SK-N-SH (cell line): ENCODE data around the gene ARHGAP45. TPM values are rescaled to one million over a fixed set of nuclear protein-coding genes. Genes with fewer than 3 reads are reported as not detected.

Experiments used
- CTCF ChIA-PET: fragments of 300-600, 350-600 bp; formaldehyde crosslinking; extraction: SDS; loops from one replicate; lab custom pipeline; 2021; lab: Yijun Ruan, JAX
- POLR2A ChIA-PET: fragments of 350-600 bp; sonication (Branson Sonifier 250); formaldehyde crosslinking; extraction: SDS; loops from one replicate; lab custom pipeline; 2020; ENCODE audit warnings: antibody characterized with exemption, inconsistent platforms; lab: Yijun Ruan, JAX
- DNase-seq: peaks from one replicate; pipeline ENCODE4 v3.0.0; 2012
- H2AFZ ChIP-seq: fragments of 200-600 bp; sonication (generic); 2 replicates; pipeline ENCODE4 v1.8.1; 2016; ENCODE audit warnings: antibody characterized with exemption, mild to moderate bottlenecking, low read depth
- H3F3A ChIP-seq: fragments of 200-600 bp; sonication (generic); replicated peaks from 2 replicates; pipeline ENCODE3; 2016; ENCODE audit warnings: antibody characterized with exemption, mild to moderate bottlenecking; ENCODE audit not compliant: insufficient read depth
- H3K27ac ChIP-seq, 2 experiments: fragments of 200-500 bp in 1 of 2; fragments of 200-600 bp in 1 of 2; sonication (Bioruptor generic) in 1 of 2; sonication (generic), shearing (Covaris generic) in 1 of 2; 2 replicates each; pipeline versions ENCODE4 v1.5.1 to v1.6.1; 2014 to 2016; ENCODE audit warnings: low read depth in 2 of 2, inconsistent platforms in 1 of 2, low read length in 1 of 2, mild to moderate bottlenecking in 1 of 2, mixed read lengths in 1 of 2
- H3K27me3 ChIP-seq: fragments of 200-600 bp; sonication (generic), shearing (Covaris generic); 2 replicates; pipeline ENCODE4 v1.6.1; 2016; ENCODE audit warnings: mixed run types; ENCODE audit not compliant: insufficient read depth
- H3K36me3 ChIP-seq, 2 experiments: fragments of 200-500 bp in 1 of 2; fragments of 200-600 bp in 1 of 2; sonication (Bioruptor generic) in 1 of 2; sonication (generic) in 1 of 2; replicated peaks in 1 of 2; 2 replicates each; pipeline versions ENCODE3 to v1.5.1; 2014 to 2016; ENCODE audit warnings: low read length in 1 of 2, mild to moderate bottlenecking in 1 of 2; ENCODE audit not compliant: insufficient read depth in 2 of 2, control insufficient read depth in 1 of 2
- H3K4me1 ChIP-seq, 2 experiments: fragments of 200-500 bp in 1 of 2; fragments of 200-600 bp in 1 of 2; sonication (Bioruptor generic) in 1 of 2; sonication (generic), shearing (Covaris generic) in 1 of 2; 2 replicates each; pipeline versions ENCODE4 v1.5.1 to v1.6.1; 2014 to 2016; ENCODE audit warnings: low read depth in 1 of 2, low read length in 1 of 2, mixed run types in 1 of 2; ENCODE audit not compliant: insufficient read depth in 2 of 2, control insufficient read depth in 1 of 2
- H3K4me2 ChIP-seq: fragments of 200-600 bp; sonication (generic), shearing (Covaris generic); 2 replicates; pipeline ENCODE4 v1.6.1; 2017; ENCODE audit warnings: mixed run types
- H3K4me3 ChIP-seq, 2 experiments: fragments of 200-500 bp in 1 of 2; fragments of 200-600 bp in 1 of 2; sonication (Bioruptor generic) in 1 of 2; sonication (generic), shearing (Covaris generic) in 1 of 2; 2 replicates each; pipeline versions ENCODE4 v1.5.1 to v1.8.1; 2014 to 2016; ENCODE audit warnings: low read depth in 2 of 2, inconsistent platforms in 1 of 2, low read length in 1 of 2, mild to moderate bottlenecking in 1 of 2, mixed read lengths in 1 of 2, moderate library complexity in 1 of 2
- H3K79me2 ChIP-seq: fragments of 200-600 bp; sonication (generic); 2 replicates; pipeline ENCODE4 v1.8.1; 2017; ENCODE audit warnings: mild to moderate bottlenecking; ENCODE audit not compliant: insufficient read depth
- H3K9ac ChIP-seq: fragments of 200-600 bp; sonication (generic); 2 replicates; pipeline ENCODE4 v1.6.1; 2017; ENCODE audit warnings: mixed run types
- H3K9me2 ChIP-seq: fragments of 200-600 bp; sonication (generic); 2 replicates; pipeline ENCODE4 v1.6.1; 2017; ENCODE audit warnings: mixed run types
- H3K9me3 ChIP-seq: fragments of 200-600 bp; sonication (generic); 2 replicates; pipeline ENCODE4 v1.6.1; 2017; ENCODE audit warnings: mixed run types, mild to moderate bottlenecking, moderate library complexity
- H4K20me1 ChIP-seq: fragments of 200-600 bp; sonication (generic); 2 replicates; pipeline ENCODE4 v1.6.1; 2017; ENCODE audit warnings: mild to moderate bottlenecking, mixed run types; ENCODE audit not compliant: insufficient read depth
- CHD2 ChIP-seq: fragments of 150-350 bp; IDR thresholded peaks from 2 replicates; pipeline ENCODE4 v1.6.1; 2018; ENCODE audit warnings: low read length; ENCODE audit not compliant: partially characterized antibody
- ELF1 ChIP-seq: IDR thresholded peaks from 2 replicates; pipeline ENCODE4 v1.4.0; 2012
- GABPA ChIP-seq: IDR thresholded peaks from 2 replicates; pipeline ENCODE4 v1.4.0; 2012; ENCODE audit warnings: low read depth, mild to moderate bottlenecking
- GATA2 ChIP-seq: sonication (generic); formaldehyde crosslinking; IDR thresholded peaks from 2 replicates; pipeline ENCODE4 v1.5.0; 2020; ENCODE audit warnings: mild to moderate bottlenecking, missing genetic modification reagents
- MEF2A ChIP-seq: IDR thresholded peaks from 2 replicates; pipeline ENCODE4 v1.4.0; 2012; ENCODE audit warnings: low read depth, borderline replicate concordance
- NRF1 ChIP-seq: IDR thresholded peaks from 2 replicates; pipeline ENCODE4 v1.6.1; 2012; ENCODE audit warnings: low read depth, mild to moderate bottlenecking, low read length
- RAD21 ChIP-seq: IDR thresholded peaks from 2 replicates; pipeline ENCODE4 v1.6.1; 2012; ENCODE audit warnings: mild to moderate bottlenecking, low read length
- RCOR1 ChIP-seq: fragments of 150-350 bp; IDR thresholded peaks from 2 replicates; pipeline ENCODE4 v1.6.1; 2017; ENCODE audit warnings: antibody characterized with exemption, low read length
- SMC3 ChIP-seq: IDR thresholded peaks from 2 replicates; pipeline ENCODE4 v1.6.1; 2012; ENCODE audit warnings: low read depth, low read length, improper control_type of control experiment
- TAF1 ChIP-seq: IDR thresholded peaks from 2 replicates; pipeline ENCODE4 v1.6.1; 2012; ENCODE audit warnings: low read depth, mild to moderate bottlenecking, low read length, moderate library complexity, borderline replicate concordance
- TCF12 ChIP-seq: IDR thresholded peaks from 2 replicates; pipeline ENCODE4 v1.4.0; 2012
- TEAD4 ChIP-seq: IDR thresholded peaks from 2 replicates; pipeline ENCODE4 v1.4.0; 2012; ENCODE audit warnings: mild to moderate bottlenecking, borderline replicate concordance; ENCODE audit not compliant: insufficient read depth
- WGBS: methylation state at CpG from one replicate; pipeline ENCODE4 v1.1.6; 2017; ENCODE audit warnings: low lambda C conversion rate; 5-methylcytosine and 5-hydroxymethylcytosine counted together
- polyA plus RNA-seq, 3 experiments: library from polyadenylated mRNA; depleted of rRNA; stranded (reverse); fragments of >200 nt; gene quantifications; 2 replicates each; pipeline ENCODE4 v1.2.3, GENCODE V29; 2012
- TF ChIP-seq, protein P1 (sequence below): IDR thresholded peaks from 2 replicates; pipeline ENCODE4 v1.4.0; 2012; ENCODE audit warnings: low read depth, borderline replicate concordance
- TF ChIP-seq, protein P2 (sequence below): IDR thresholded peaks from 2 replicates; pipeline ENCODE4 v1.4.0; 2012; ENCODE audit warnings: low read depth, borderline replicate concordance
- TF ChIP-seq, protein P3 (sequence below): IDR thresholded peaks from 2 replicates; pipeline ENCODE4 v1.4.0; 2012; ENCODE audit warnings: low read depth
- TF ChIP-seq, protein P4 (sequence below): fragments of 150-350 bp; IDR thresholded peaks from 2 replicates; pipeline ENCODE4 v1.6.1; 2017; ENCODE audit warnings: antibody characterized with exemption, low read length, low read depth, borderline replicate concordance
- TF ChIP-seq, protein P5 (sequence below): IDR thresholded peaks from 2 replicates; pipeline ENCODE4 v1.6.1; 2012; ENCODE audit warnings: mild to moderate bottlenecking, low read depth, low read length, moderate library complexity
- TF ChIP-seq, protein P6 (sequence below): fragments of 150-350 bp; IDR thresholded peaks from 2 replicates; pipeline ENCODE4 v1.6.1; 2016; ENCODE audit warnings: mild to moderate bottlenecking, low read depth, low read length
- TF ChIP-seq, protein P7 (sequence below): fragments of 200-600 bp; sonication (generic); IDR thresholded peaks from 2 replicates; pipeline ENCODE4 v1.6.1; 2017; ENCODE audit warnings: antibody characterized with exemption, mild to moderate bottlenecking, moderate library complexity

ARHGAP45 gene
- polyA plus RNA-seq, 1 of the 3 experiments (the other 2 are of a cell fraction) = 4.2 TPM

DNA sequence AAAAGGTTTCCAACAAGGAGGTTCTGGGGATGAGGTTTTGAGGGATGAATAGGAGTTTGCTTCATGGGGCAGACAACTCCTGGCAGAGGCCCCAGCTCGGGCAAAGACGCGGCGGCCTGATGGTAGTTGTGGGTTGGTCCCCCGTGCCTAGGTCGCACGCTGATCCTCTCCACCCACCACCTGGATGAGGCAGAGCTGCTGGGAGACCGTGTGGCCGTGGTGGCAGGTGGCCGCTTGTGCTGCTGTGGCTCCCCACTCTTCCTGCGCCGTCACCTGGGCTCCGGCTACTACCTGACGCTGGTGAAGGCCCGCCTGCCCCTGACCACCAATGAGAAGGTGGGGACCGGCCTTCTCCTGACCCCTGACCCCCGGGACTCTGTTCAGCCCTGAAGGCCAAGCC, 15.2 kb upstream of the ARHGAP45 start:
- no peaks in the 10 kb centered on the region for H3K79me2 ChIP-seq
- H3K9me3 ChIP-seq = peaks cover under 1% of the 10 kb centered on the region; the same call in 1 of the 2 replicates
- CTCF ChIA-PET = no interaction called here
- no peaks in the 10 kb centered on the region for H3K9me2 ChIP-seq
- H2AFZ ChIP-seq = no peak overlapping the region
- no peaks in the 10 kb centered on the region for H3K36me3 ChIP-seq
- no peak overlapping the region for H3K27ac ChIP-seq
- no peak overlapping the region for H3K4me3 ChIP-seq
- TF ChIP-seq TAF1 (no peak), RAD21 (no peak), MEF2A (no peak), SMC3 (no peak), CHD2 (no peak), GABPA (no peak), TCF12 (no peak), ELF1 (no peak), TEAD4 (no peak), RCOR1 (no peak), NRF1 (no peak), GATA2 (CRISPR knock-in tag) (no peak)
- TF ChIP-seq, protein P1, sequence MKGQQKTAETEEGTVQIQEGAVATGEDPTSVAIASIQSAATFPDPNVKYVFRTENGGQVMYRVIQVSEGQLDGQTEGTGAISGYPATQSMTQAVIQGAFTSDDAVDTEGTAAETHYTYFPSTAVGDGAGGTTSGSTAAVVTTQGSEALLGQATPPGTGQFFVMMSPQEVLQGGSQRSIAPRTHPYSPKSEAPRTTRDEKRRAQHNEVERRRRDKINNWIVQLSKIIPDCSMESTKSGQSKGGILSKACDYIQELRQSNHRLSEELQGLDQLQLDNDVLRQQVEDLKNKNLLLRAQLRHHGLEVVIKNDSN = no peak
- TF ChIP-seq, protein P2, sequence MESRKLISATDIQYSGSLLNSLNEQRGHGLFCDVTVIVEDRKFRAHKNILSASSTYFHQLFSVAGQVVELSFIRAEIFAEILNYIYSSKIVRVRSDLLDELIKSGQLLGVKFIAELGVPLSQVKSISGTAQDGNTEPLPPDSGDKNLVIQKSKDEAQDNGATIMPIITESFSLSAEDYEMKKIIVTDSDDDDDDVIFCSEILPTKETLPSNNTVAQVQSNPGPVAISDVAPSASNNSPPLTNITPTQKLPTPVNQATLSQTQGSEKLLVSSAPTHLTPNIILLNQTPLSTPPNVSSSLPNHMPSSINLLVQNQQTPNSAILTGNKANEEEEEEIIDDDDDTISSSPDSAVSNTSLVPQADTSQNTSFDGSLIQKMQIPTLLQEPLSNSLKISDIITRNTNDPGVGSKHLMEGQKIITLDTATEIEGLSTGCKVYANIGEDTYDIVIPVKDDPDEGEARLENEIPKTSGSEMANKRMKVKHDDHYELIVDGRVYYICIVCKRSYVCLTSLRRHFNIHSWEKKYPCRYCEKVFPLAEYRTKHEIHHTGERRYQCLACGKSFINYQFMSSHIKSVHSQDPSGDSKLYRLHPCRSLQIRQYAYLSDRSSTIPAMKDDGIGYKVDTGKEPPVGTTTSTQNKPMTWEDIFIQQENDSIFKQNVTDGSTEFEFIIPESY = no peak
- TF ChIP-seq, protein P3, sequence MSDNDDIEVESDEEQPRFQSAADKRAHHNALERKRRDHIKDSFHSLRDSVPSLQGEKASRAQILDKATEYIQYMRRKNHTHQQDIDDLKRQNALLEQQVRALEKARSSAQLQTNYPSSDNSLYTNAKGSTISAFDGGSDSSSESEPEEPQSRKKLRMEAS = no peak
- TF ChIP-seq, protein P4, sequence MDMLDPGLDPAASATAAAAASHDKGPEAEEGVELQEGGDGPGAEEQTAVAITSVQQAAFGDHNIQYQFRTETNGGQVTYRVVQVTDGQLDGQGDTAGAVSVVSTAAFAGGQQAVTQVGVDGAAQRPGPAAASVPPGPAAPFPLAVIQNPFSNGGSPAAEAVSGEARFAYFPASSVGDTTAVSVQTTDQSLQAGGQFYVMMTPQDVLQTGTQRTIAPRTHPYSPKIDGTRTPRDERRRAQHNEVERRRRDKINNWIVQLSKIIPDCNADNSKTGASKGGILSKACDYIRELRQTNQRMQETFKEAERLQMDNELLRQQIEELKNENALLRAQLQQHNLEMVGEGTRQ = no peak
- TF ChIP-seq, protein P5, sequence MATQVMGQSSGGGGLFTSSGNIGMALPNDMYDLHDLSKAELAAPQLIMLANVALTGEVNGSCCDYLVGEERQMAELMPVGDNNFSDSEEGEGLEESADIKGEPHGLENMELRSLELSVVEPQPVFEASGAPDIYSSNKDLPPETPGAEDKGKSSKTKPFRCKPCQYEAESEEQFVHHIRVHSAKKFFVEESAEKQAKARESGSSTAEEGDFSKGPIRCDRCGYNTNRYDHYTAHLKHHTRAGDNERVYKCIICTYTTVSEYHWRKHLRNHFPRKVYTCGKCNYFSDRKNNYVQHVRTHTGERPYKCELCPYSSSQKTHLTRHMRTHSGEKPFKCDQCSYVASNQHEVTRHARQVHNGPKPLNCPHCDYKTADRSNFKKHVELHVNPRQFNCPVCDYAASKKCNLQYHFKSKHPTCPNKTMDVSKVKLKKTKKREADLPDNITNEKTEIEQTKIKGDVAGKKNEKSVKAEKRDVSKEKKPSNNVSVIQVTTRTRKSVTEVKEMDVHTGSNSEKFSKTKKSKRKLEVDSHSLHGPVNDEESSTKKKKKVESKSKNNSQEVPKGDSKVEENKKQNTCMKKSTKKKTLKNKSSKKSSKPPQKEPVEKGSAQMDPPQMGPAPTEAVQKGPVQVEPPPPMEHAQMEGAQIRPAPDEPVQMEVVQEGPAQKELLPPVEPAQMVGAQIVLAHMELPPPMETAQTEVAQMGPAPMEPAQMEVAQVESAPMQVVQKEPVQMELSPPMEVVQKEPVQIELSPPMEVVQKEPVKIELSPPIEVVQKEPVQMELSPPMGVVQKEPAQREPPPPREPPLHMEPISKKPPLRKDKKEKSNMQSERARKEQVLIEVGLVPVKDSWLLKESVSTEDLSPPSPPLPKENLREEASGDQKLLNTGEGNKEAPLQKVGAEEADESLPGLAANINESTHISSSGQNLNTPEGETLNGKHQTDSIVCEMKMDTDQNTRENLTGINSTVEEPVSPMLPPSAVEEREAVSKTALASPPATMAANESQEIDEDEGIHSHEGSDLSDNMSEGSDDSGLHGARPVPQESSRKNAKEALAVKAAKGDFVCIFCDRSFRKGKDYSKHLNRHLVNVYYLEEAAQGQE = no peak
- TF ChIP-seq, protein P6, sequence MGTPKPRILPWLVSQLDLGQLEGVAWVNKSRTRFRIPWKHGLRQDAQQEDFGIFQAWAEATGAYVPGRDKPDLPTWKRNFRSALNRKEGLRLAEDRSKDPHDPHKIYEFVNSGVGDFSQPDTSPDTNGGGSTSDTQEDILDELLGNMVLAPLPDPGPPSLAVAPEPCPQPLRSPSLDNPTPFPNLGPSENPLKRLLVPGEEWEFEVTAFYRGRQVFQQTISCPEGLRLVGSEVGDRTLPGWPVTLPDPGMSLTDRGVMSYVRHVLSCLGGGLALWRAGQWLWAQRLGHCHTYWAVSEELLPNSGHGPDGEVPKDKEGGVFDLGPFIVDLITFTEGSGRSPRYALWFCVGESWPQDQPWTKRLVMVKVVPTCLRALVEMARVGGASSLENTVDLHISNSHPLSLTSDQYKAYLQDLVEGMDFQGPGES = no peak
- TF ChIP-seq, protein P7, sequence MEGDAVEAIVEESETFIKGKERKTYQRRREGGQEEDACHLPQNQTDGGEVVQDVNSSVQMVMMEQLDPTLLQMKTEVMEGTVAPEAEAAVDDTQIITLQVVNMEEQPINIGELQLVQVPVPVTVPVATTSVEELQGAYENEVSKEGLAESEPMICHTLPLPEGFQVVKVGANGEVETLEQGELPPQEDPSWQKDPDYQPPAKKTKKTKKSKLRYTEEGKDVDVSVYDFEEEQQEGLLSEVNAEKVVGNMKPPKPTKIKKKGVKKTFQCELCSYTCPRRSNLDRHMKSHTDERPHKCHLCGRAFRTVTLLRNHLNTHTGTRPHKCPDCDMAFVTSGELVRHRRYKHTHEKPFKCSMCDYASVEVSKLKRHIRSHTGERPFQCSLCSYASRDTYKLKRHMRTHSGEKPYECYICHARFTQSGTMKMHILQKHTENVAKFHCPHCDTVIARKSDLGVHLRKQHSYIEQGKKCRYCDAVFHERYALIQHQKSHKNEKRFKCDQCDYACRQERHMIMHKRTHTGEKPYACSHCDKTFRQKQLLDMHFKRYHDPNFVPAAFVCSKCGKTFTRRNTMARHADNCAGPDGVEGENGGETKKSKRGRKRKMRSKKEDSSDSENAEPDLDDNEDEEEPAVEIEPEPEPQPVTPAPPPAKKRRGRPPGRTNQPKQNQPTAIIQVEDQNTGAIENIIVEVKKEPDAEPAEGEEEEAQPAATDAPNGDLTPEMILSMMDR = no peak
- TF ChIP-seq, all 33 proteins: peak for 0
- no peaks in the 10 kb centered on the region for H4K20me1 ChIP-seq
- DNase-seq = no peak
- H3K4me1 ChIP-seq = no peaks in the 10 kb centered on the region
- no peak overlapping the region for H3K4me2 ChIP-seq
- H3K27me3 ChIP-seq = no peaks in the 10 kb centered on the region
- 57% methylated on average over 14 of the region's 17 CpGs for WGBS
- H3K9ac ChIP-seq = no peak overlapping the region
- peaks cover 4% of the 10 kb centered on the region for H3F3A ChIP-seq
- POLR2A ChIA-PET = no interaction called here
